ENCODE results near the gene MLST8. TPM values are rescaled to one million over a fixed set of nuclear protein-coding genes. Genes with fewer than 3 reads are reported as not detected.
A peak's percentile ranks its signal among the peaks of the same experiment; 100 is the strongest.

Gene MLST8
- total and polyA plus RNA-seq, 7 donors, result 18.8 to 60.5 (median 35.0) TPM

DNA sequence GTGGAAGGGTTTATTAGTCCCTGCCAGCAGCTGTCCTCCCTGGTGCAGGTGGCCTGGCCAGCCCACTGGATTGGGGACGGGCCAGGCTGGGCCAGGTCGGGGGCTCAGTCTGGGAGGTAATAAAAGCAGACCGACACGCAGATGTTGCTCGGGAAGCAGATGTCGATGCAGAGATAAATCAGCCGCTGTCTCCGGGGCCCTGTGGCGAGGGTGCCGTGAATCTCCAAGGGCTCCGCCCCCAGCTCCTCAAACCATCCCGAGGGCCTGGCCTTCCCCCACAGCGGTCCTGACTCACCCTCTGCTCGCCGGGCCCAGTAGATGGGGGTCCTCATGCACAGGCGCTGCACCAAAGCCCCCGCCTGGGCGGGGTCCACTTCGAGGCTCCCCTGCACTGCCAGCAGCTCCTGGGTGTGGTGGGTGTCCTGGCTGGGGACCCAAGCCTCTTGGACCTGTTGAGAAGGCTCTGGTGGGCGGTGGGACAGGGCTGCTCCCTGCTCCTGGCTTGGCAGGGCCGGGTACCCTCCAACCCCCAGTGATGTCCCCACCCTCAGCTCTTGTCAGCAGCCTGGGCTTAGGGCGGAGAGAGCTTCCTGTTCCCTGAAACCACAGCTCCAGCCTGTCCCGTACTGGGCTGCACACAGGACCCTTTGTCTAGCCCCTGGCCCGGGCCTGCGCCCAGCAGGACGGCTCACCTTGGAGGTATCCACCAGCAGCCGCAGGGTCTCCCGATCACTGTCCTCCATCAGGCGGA lies 4.2 kb downstream of the MLST8 start:
- Histone ChIP-seq H3K27me3 (ENCODE audit: insufficient read depth in 3 of 3, low read length in 2 of 3) (no peaks in the 10 kb centered on the region), H3K27ac (peak overlapping the region; percentile 90), H3K36me3 (ENCODE audit: insufficient read depth in 1 of 2, low read depth in 1 of 2) (peaks cover 0 to 38% of the 10 kb centered on the region in 2 donors), H3K9me3 (no peaks in the 10 kb centered on the region), H3K4me3 (no peak overlapping the region), H3K4me1 (peaks cover 58% of the 10 kb centered on the region)
- TF ChIP-seq, protein P1, sequence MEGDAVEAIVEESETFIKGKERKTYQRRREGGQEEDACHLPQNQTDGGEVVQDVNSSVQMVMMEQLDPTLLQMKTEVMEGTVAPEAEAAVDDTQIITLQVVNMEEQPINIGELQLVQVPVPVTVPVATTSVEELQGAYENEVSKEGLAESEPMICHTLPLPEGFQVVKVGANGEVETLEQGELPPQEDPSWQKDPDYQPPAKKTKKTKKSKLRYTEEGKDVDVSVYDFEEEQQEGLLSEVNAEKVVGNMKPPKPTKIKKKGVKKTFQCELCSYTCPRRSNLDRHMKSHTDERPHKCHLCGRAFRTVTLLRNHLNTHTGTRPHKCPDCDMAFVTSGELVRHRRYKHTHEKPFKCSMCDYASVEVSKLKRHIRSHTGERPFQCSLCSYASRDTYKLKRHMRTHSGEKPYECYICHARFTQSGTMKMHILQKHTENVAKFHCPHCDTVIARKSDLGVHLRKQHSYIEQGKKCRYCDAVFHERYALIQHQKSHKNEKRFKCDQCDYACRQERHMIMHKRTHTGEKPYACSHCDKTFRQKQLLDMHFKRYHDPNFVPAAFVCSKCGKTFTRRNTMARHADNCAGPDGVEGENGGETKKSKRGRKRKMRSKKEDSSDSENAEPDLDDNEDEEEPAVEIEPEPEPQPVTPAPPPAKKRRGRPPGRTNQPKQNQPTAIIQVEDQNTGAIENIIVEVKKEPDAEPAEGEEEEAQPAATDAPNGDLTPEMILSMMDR (IDR thresholded peaks at IDR 0.05), result no peak
- no peak for DNase-seq
- intact Hi-C loops (cut with DNase I), result loop anchor here in 1 of 2 donors (5.0 kb wide), 1 partner anchor 52 kb away; the partner anchor contains the start of gene TRAF7
- no peak for ATAC-seq
- WGBS, 3 donors, result 78 to 82% (median 80%) methylated on average over 25 to 29 of the region's 29 CpGs

DNA sequence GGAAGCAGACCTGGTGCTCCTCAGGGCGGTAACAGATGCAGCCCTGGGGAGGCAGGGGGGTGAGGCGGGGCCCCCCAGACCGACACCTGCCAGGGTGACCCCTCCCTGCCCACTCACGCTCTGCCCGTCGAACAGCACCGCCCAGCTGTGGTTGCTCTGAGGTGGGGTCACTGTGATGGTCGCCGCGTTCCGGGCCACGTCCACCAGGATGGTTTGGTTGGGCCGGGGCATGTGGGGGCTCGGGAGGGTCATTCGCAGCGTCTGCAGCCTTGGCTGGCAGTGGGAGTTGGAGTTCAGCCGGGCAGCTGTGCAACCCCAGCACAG lies 4.7 kb downstream of the MLST8 start:
- Histone ChIP-seq H3K27me3 (ENCODE audit: insufficient read depth in 3 of 3, low read length in 2 of 3) (no peaks in the 10 kb centered on the region), H3K4me3 (no peak overlapping the region), H3K9me3 (no peaks in the 10 kb centered on the region), H3K27ac (peak overlapping the region; percentile 90), H3K4me1 (peaks cover 54% of the 10 kb centered on the region), H3K36me3 (ENCODE audit: insufficient read depth in 1 of 2, low read depth in 1 of 2) (peaks cover 0 to 38% of the 10 kb centered on the region in 2 donors)
- no peak for ATAC-seq
- WGBS, 3 donors, result 70 to 81% (median 78%) methylated on average over 16 to 17 of the region's 17 CpGs
- intact Hi-C loops (cut with DNase I), result no loop called here
- DNase-seq, result no peak
- TF ChIP-seq, protein P1 (IDR thresholded peaks at IDR 0.05), result no peak

DNA sequence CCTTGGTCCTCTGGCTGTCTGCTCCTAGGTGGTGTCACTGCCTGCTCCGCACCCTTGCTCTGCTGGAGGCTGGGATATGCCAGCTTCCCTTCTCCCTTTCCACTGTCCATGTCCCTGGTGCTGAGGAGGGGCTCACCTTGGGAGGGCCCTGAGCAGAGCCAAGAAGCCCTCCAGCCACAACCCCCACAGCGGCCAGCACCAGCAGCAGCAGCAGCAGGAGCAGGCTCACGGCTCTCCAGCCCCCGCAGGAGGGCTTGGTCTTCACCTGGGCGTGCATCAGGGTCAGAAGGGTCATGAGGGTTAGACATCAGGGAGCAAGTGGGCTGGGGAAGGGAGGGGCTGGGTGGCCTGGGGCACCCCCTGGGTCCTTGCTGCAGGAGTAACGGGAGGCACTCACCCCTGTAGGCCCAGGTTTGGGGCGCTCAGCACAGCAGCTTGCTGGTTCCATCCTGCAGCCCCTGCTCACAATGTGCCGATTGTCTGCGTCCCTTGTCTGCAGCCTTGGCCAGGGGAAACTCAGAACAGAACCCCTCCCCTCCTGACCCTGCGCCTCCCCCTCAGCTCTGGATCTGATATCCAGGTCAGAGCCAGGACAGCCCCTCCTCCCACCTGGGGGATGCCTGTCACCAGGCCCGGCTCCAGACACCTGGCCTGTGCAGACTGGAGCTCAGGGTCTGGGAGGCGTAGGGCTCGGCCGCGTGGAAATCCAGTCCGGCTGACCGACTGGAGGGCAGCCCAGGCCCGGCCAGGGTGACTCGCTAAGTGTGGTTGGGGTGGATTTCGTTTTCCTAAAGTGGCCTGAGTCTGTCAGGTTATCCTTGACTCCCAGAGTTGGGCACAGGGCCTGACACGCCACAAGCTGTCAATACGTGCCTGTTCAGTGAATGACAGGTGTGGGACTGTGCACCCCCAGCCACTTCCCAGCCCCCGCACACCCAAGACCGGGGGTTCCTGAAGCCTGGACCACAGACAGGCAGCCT lies 5.4 kb downstream of the MLST8 start, which contains the start of gene BRICD5:
TSS of gene BRICD5 (minus strand) at position 478 of the 980 bp plus-strand sequence. CDS start at position 448, 30 bp downstream.
- H3K36me3 ChIP-seq (ENCODE audit: insufficient read depth in 1 of 2, low read depth in 1 of 2), result peaks cover 0 to 38% of the 10 kb centered on the region in 2 donors
- H3K27me3 ChIP-seq (ENCODE audit: insufficient read depth in 3 of 3, low read length in 2 of 3), result no peaks in the 10 kb centered on the region
- H3K9me3 ChIP-seq, result no peaks in the 10 kb centered on the region
- H3K4me1 ChIP-seq, result peaks cover 54% of the 10 kb centered on the region
- TF ChIP-seq, protein P1 (IDR thresholded peaks at IDR 0.05), result no peak
- WGBS, 3 donors, result 25 to 47% (median 37%) methylated on average over 24 of the region's 24 CpGs
- DNase-seq (no peak), ATAC-seq (peak in 3 of 4 donors; percentile 4 to 28 (median 4))
- peak within 1 kb of the TSS; percentile 90 for H3K27ac ChIP-seq
- intact Hi-C loops (cut with DNase I), result no loop called here
- H3K4me3 ChIP-seq, result no peak within 1 kb of the TSS

DNA sequence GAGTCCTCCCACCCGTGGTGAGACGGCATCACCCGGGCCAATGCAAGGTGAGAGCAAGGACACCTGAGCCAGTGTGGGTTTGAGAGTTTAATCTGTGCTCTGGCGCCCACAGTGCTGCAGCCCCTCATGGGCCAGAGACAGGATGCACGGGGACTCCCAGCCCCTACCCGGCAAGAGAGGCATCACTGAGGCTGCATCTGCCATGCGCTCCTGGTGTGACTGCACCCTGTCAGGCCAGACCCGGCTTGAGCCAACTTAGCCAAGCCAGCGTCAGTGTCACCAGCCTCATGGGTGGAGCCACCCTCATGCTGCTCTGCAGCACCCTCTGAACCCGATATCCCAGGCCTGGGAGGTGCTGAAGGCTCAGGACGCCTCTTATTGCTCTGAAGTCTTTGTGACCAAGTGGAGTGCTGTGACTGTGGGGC lies 6.7 kb downstream of the MLST8 start:
- TF ChIP-seq, protein P1 (IDR thresholded peaks at IDR 0.05), result no peak
- Histone ChIP-seq H3K4me3 (no peak overlapping the region), H3K27ac (peak overlapping the region; percentile 90), H3K36me3 (ENCODE audit: insufficient read depth in 1 of 2, low read depth in 1 of 2) (peaks cover 0 to 30% of the 10 kb centered on the region in 2 donors), H3K9me3 (no peaks in the 10 kb centered on the region), H3K27me3 (ENCODE audit: insufficient read depth in 3 of 3, low read length in 2 of 3) (no peaks in the 10 kb centered on the region), H3K4me1 (peaks cover 43% of the 10 kb centered on the region)
- intact Hi-C loops (cut with DNase I), result no loop called here
- peak; percentile 7 to 53 (median 32) for ATAC-seq
- peak in 1 of 2 donors; percentile 82 for DNase-seq
- 27 to 54% (median 30%) methylated on average over 11 of the region's 11 CpGs for WGBS, 3 donors
